A673 (cell line): Measurements from ENCODE around the gene KRTAP4-4. TPM values are rescaled to one million over a fixed set of nuclear protein-coding genes. Genes with fewer than 3 reads are reported as not detected.
"Not testable (repeated sequence)": the region's sequence is repeated elsewhere in the genome, so short reads cannot be mapped to it uniquely, and the experiment has no call there.

Source experiments
- BruUV-seq: library from RNA; stranded (reverse); fragments of 400-500 nt; replicated peaks from 2 replicates; lab custom pipeline; 2021; lab: Mats Ljungman, UMichigan
- CTCF ChIA-PET: fragments of 300-600 bp; sonication (Branson Sonifier 250); formaldehyde crosslinking; loops from one replicate; lab custom pipeline; 2022; ENCODE audit warnings: antibody characterized with exemption; lab: Charles Lee
- POLR2A ChIA-PET: fragments of 300-600 bp; sonication (Branson Sonifier 250); formaldehyde crosslinking; loops from one replicate; lab custom pipeline; 2022; ENCODE audit warnings: antibody characterized with exemption; ENCODE audit not compliant: low non-redundant PET; lab: Charles Lee
- DNase-seq: peaks from one replicate; pipeline ENCODE4 v3.0.0-alpha.2; 2015; ENCODE audit warnings: low spot score
- H3K27ac ChIP-seq: fragments of 200-600 bp; sonication (generic); 2 replicates; pipeline ENCODE4 v1.5.1; 2016; ENCODE audit warnings: mixed run types, low read depth, mild to moderate bottlenecking, mixed read lengths, antibody characterized with exemption, low read length; ENCODE audit not compliant: poor library complexity, severe bottlenecking
- H3K27me3 ChIP-seq: fragments of 200-600 bp; sonication (generic); replicated peaks from 2 replicates; pipeline ENCODE4 v1.6.1; 2017; ENCODE audit warnings: mixed run types, low read depth, mild to moderate bottlenecking, mixed read lengths, antibody characterized with exemption, low read length; ENCODE audit not compliant: insufficient read depth, poor library complexity
- H3K36me3 ChIP-seq: fragments of 200-600 bp; sonication (generic); 2 replicates; pipeline ENCODE4 v1.6.1; 2016; ENCODE audit warnings: mixed run types, mild to moderate bottlenecking, mixed read lengths, antibody characterized with exemption, low read length; ENCODE audit not compliant: insufficient read depth, poor library complexity, severe bottlenecking
- H3K4me1 ChIP-seq: fragments of 200-600 bp; sonication (generic); 2 replicates; pipeline ENCODE4 v1.6.1; 2017; ENCODE audit warnings: mixed run types, mild to moderate bottlenecking, mixed read lengths, antibody characterized with exemption, low read length; ENCODE audit not compliant: insufficient read depth, poor library complexity, severe bottlenecking
- H3K4me3 ChIP-seq: fragments of 200-600 bp; sonication (generic); 2 replicates; pipeline ENCODE4 v1.5.1; 2016; ENCODE audit warnings: low read depth, mixed run types, mild to moderate bottlenecking, mixed read lengths, low read length; ENCODE audit not compliant: poor library complexity, severe bottlenecking
- H3K9me3 ChIP-seq: fragments of 200-600 bp; sonication (generic); 2 replicates; pipeline ENCODE4 v1.6.1; 2016; ENCODE audit warnings: mixed run types, low read depth, mild to moderate bottlenecking, mixed read lengths, antibody characterized with exemption, low read length; ENCODE audit not compliant: poor library complexity, severe bottlenecking
- CTCF ChIP-seq: fragments of 300-800, 200-600 bp; sonication (generic); conservative IDR thresholded peaks from 2 replicates; pipeline ENCODE4 v1.5.1; 2017; ENCODE audit warnings: low read depth, mild to moderate bottlenecking, antibody characterized with exemption, low read length, moderate library complexity, mixed read lengths
- EZH2 ChIP-seq: fragments of 200-600 bp; sonication (generic); IDR thresholded peaks from 2 replicates; pipeline ENCODE4 v1.6.1; 2017; ENCODE audit warnings: borderline replicate concordance, low read depth, mild to moderate bottlenecking, mixed read lengths, antibody characterized with exemption, low read length; ENCODE audit not compliant: poor library complexity, severe bottlenecking
- intact Hi-C: fragments of 100-400 bp; cut with micrococcal nuclease; formaldehyde crosslinking; loops from one replicate; pipeline ENCODE4 v1.10.0; 2022; ENCODE audit not compliant: unreplicated experiment
- total RNA-seq: library from RNA; stranded (reverse); gene quantifications from 2 replicates; pipeline ENCODE4 v1.2.3, GENCODE V29; 2021

The KRTAP4-4 gene
- total RNA-seq, 1 experiment from 2014 or later: not detected

GRCh38 chr17:41118721-41119120 is 41.8 kb downstream of the KRTAP4-4 start:
- no peaks in the 10 kb centered on the region for H3K9me3 ChIP-seq
- H3K36me3 ChIP-seq: no peaks in the 10 kb centered on the region
- TF ChIP-seq EZH2 (no peak), CTCF (no peak)
- no peak overlapping the region for H3K27ac ChIP-seq
- H3K4me3 ChIP-seq: no peak overlapping the region
- no TSS peak for BruUV-seq
- intact Hi-C loops: no loop called here
- no peaks in the 10 kb centered on the region for H3K4me1 ChIP-seq
- DNase-seq: no peak
- no peaks in the 10 kb centered on the region for H3K27me3 ChIP-seq
- POLR2A ChIA-PET: no interaction called here
- CTCF ChIA-PET: no interaction called here

DNA sequence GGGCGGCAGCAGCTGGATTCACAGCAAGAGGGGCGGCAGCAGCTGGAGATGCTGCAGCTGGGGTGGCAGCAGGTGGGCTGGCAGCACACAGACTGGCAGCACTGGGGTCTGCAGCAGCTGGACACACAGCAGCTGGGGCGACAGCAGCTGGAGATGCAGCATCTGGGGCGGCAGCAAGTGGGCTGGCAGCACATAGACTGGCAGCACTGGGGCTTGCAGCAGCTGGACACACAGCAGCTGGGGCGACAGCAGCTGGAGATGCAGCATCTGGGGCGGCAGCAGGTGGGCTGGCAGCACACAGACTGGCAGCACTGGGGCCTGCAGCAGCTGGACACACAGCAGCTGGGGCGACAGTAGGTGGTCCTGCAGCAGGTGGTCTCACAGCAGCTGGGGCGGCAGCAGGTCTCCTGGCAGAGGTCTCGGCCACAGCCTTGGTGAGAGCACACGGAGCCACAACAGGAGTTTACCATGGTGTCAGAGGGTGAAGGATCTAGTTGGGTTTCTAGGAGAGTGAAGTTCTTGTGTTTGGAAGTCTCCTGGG is 42.6 kb downstream of the KRTAP4-4 start, which contains the start of gene KRTAP4-11:
Gene KRTAP4-11, minus strand, starts transcription at position 528 of the 541 bp plus-strand sequence. Its CDS starts 58 bp downstream, at position 470.
- DNase-seq, H3K9me3 ChIP-seq, H3K4me1 ChIP-seq, H3K27ac ChIP-seq, H3K36me3 ChIP-seq, H3K4me3 ChIP-seq, CTCF ChIA-PET, POLR2A ChIA-PET, intact Hi-C loops, BruUV-seq, H3K27me3 ChIP-seq: not testable (repeated sequence)

- no peak for TF ChIP-seq EZH2
- no peak for TF ChIP-seq CTCF
- Histone ChIP-seq H3K4me3 (no peak overlapping the region), H3K9me3 (no peaks in the 10 kb centered on the region), H3K36me3 (no peaks in the 10 kb centered on the region), H3K27me3 (no peaks in the 10 kb centered on the region), H3K4me1 (no peaks in the 10 kb centered on the region), H3K27ac (no peak overlapping the region)
- ChIA-PET POLR2A (no interaction called here), CTCF (no interaction called here)
- no TSS peak for BruUV-seq
- intact Hi-C loops: no loop called here
- no peak for DNase-seq
Observed at GRCh38 chr17:41116297-41116696, 44.3 kb downstream of the KRTAP4-4 start.

DNA sequence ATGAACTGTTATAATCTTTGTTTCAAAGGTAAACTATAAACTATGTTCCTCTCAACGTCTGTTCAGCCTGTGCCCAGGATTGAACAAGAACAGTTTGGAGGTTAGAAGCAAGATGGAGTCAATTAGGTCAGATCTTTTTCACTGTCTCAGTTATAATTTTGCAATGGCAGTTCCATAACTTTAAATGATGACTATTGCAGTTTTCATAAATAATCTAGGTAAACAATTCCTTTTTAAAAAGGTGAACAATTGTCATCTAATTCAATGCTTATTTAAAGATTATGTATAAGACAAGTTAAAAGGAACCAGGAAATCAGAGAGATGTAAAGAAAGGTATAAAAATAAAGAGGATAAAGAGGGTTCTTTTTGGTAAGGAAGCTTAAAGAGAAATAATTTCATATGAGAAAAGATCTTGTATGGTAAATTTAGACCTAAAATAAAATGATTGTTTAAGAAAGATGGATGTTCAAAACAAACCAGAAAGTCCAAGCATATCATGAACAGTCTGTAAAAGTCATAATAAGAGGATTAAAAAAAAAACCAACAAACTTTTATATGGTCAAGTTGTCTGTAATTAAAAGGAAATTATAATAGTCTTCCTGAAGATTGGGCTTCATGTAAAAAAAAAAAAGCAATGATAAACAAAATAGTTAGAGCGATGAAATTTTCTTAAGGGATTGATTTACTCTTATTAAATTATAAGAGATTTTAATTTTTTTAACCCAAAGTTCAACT is 49.2 kb downstream of the KRTAP4-4 start:
- H3K4me3 ChIP-seq: no peak overlapping the region
- no TSS peak for BruUV-seq
- H3K9me3 ChIP-seq: no peaks in the 10 kb centered on the region
- no peaks in the 10 kb centered on the region for H3K27me3 ChIP-seq
- no peak for DNase-seq
- H3K27ac ChIP-seq: no peak overlapping the region
- no peaks in the 10 kb centered on the region for H3K36me3 ChIP-seq
- CTCF ChIA-PET: no interaction called here
- no peaks in the 10 kb centered on the region for H3K4me1 ChIP-seq
- TF ChIP-seq EZH2 (no peak), CTCF (no peak)
- POLR2A ChIA-PET: no interaction called here
- intact Hi-C loops: no loop called here
